SK-N-SH (cell line): ENCODE measurements around the gene EPHB2.

ENCODE experiments used
- SMC3 ChIP-seq: IDR thresholded peaks from 2 replicates; pipeline ENCODE4 v1.6.1; 2012; ENCODE audit warnings: low read depth, low read length, improper control_type of control experiment
- TF ChIP-seq, protein P1 (sequence below): fragments of 200-600 bp; sonication (generic); IDR thresholded peaks from 2 replicates; pipeline ENCODE4 v1.6.1; 2017; ENCODE audit warnings: antibody characterized with exemption, mild to moderate bottlenecking, moderate library complexity
- TF ChIP-seq, protein P2 (sequence below): IDR thresholded peaks from 2 replicates; pipeline ENCODE4 v1.6.1; 2012; ENCODE audit warnings: mild to moderate bottlenecking, low read depth, low read length, moderate library complexity

DNA sequence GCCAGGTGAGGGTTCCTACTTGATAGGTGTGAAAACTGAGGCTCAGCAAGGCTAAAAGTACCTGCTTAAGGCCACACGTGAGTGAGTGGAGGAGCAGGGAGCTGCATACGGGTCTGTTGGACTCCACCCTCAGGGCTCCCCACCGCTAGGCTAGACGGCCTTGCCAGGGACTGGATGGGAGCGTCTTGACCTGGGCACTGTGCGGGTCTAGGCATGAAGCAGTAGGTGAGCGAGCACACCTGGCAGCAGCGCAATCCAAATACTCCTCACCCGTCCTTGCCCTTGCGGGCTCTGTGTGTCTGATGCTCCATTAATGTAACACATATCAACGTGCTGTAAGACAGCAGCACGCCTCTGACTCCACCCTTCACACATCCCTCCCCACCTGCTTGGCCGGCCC lies 168.0 kb downstream of the EPHB2 start:
- TF ChIP-seq, protein P1, sequence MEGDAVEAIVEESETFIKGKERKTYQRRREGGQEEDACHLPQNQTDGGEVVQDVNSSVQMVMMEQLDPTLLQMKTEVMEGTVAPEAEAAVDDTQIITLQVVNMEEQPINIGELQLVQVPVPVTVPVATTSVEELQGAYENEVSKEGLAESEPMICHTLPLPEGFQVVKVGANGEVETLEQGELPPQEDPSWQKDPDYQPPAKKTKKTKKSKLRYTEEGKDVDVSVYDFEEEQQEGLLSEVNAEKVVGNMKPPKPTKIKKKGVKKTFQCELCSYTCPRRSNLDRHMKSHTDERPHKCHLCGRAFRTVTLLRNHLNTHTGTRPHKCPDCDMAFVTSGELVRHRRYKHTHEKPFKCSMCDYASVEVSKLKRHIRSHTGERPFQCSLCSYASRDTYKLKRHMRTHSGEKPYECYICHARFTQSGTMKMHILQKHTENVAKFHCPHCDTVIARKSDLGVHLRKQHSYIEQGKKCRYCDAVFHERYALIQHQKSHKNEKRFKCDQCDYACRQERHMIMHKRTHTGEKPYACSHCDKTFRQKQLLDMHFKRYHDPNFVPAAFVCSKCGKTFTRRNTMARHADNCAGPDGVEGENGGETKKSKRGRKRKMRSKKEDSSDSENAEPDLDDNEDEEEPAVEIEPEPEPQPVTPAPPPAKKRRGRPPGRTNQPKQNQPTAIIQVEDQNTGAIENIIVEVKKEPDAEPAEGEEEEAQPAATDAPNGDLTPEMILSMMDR = no peak
- no peak for TF ChIP-seq SMC3
- TF ChIP-seq, protein P2, sequence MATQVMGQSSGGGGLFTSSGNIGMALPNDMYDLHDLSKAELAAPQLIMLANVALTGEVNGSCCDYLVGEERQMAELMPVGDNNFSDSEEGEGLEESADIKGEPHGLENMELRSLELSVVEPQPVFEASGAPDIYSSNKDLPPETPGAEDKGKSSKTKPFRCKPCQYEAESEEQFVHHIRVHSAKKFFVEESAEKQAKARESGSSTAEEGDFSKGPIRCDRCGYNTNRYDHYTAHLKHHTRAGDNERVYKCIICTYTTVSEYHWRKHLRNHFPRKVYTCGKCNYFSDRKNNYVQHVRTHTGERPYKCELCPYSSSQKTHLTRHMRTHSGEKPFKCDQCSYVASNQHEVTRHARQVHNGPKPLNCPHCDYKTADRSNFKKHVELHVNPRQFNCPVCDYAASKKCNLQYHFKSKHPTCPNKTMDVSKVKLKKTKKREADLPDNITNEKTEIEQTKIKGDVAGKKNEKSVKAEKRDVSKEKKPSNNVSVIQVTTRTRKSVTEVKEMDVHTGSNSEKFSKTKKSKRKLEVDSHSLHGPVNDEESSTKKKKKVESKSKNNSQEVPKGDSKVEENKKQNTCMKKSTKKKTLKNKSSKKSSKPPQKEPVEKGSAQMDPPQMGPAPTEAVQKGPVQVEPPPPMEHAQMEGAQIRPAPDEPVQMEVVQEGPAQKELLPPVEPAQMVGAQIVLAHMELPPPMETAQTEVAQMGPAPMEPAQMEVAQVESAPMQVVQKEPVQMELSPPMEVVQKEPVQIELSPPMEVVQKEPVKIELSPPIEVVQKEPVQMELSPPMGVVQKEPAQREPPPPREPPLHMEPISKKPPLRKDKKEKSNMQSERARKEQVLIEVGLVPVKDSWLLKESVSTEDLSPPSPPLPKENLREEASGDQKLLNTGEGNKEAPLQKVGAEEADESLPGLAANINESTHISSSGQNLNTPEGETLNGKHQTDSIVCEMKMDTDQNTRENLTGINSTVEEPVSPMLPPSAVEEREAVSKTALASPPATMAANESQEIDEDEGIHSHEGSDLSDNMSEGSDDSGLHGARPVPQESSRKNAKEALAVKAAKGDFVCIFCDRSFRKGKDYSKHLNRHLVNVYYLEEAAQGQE = no peak
